SU-DHL-6 (cell line): Measurements from ENCODE around the gene DDX42.

Experiments used
- EZH2phosphoT487 ChIP-seq: fragments of 200-600 bp; sonication (generic), shearing (Covaris generic); conservative IDR thresholded peaks from 2 replicates; pipeline ENCODE4 v1.6.1; 2018; ENCODE audit warnings: mild to moderate bottlenecking, antibody characterized with exemption, low read length, moderate library complexity, mixed read lengths
- TF ChIP-seq, protein P1 (sequence below): fragments of 200-600 bp; sonication (generic); IDR thresholded peaks from one replicate; pipeline ENCODE4 v1.5.1; 2017; ENCODE audit warnings: antibody characterized with exemption, mild to moderate bottlenecking, low read length, moderate library complexity; ENCODE audit not compliant: insufficient read depth, poor library complexity, severe bottlenecking

DNA sequence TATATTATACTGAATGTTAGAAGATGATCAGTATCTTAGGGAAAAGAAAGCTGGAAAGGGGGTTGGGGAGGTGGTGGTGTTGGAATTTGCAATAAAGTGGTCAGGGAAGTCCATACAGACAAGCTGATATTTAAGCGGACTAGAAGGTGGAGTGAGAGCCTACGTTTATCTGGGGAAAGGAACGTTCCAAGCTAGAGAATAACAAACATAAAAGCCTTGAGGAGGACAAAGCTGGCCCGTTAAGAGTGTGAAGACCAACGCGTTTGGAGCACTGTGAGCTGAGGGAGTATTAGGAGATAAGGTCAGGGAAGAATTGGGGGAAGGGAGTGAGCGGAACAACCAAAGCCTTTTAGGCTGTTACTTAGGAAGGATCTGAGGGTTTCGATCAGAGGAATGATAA is 1.4 kb downstream of the DDX42 start:
- TF ChIP-seq, protein P1, sequence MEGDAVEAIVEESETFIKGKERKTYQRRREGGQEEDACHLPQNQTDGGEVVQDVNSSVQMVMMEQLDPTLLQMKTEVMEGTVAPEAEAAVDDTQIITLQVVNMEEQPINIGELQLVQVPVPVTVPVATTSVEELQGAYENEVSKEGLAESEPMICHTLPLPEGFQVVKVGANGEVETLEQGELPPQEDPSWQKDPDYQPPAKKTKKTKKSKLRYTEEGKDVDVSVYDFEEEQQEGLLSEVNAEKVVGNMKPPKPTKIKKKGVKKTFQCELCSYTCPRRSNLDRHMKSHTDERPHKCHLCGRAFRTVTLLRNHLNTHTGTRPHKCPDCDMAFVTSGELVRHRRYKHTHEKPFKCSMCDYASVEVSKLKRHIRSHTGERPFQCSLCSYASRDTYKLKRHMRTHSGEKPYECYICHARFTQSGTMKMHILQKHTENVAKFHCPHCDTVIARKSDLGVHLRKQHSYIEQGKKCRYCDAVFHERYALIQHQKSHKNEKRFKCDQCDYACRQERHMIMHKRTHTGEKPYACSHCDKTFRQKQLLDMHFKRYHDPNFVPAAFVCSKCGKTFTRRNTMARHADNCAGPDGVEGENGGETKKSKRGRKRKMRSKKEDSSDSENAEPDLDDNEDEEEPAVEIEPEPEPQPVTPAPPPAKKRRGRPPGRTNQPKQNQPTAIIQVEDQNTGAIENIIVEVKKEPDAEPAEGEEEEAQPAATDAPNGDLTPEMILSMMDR, result no peak
- TF ChIP-seq EZH2phosphoT487, result no peak
